Activated gamma-delta T cell (primary cell): Measurements from ENCODE around the gene TMC2.

ENCODE experiments used
- DNase-seq: peaks from one replicate; lab custom pipeline; 2025; lab: John Stamatoyannopoulos, UW

TMC2 gene

GRCh38 chr20:2585811-2586210, 49.4 kb downstream of the TMC2 start:
- DNase-seq: no peak

- no peak for DNase-seq
Measured at GRCh38 chr20:2593756-2594155, 57.4 kb downstream of the TMC2 start.

GRCh38 chr20:2595076-2595475, 58.7 kb downstream of the TMC2 start:
- no peak for DNase-seq

- no peak for DNase-seq
Measured at GRCh38 chr20:2596673-2597279, 60.4 kb downstream of the TMC2 start.

- no peak for DNase-seq
Measured at GRCh38 chr20:2599288-2600006, 63.1 kb downstream of the TMC2 start.

GRCh38 chr20:2602046-2602735, 65.8 kb downstream of the TMC2 start:
- DNase-seq: no peak

GRCh38 chr20:2602746-2603145, 66.4 kb downstream of the TMC2 start:
- DNase-seq: no peak

GRCh38 chr20:2603816-2604505, 67.6 kb downstream of the TMC2 start:
- DNase-seq: no peak

GRCh38 chr20:2604506-2604835, 68.1 kb downstream of the TMC2 start:
- DNase-seq: no peak

GRCh38 chr20:2606507-2607006, 70.2 kb downstream of the TMC2 start:
- DNase-seq: no peak

- no peak for DNase-seq
Measured at GRCh38 chr20:2610326-2610725, 74.0 kb downstream of the TMC2 start.

- no peak for DNase-seq
Measured at GRCh38 chr20:2610941-2611720, 74.8 kb downstream of the TMC2 start.

GRCh38 chr20:2612073-2612472, 75.7 kb downstream of the TMC2 start:
- no peak for DNase-seq

GRCh38 chr20:2616634-2617033, 80.3 kb downstream of the TMC2 start:
- DNase-seq: no peak

GRCh38 chr20:2617099-2617714, 80.8 kb downstream of the TMC2 start:
- no peak for DNase-seq

- DNase-seq: no peak
Measured at GRCh38 chr20:2618815-2619214, 82.4 kb downstream of the TMC2 start.

GRCh38 chr20:2619337-2619736, 83.0 kb downstream of the TMC2 start:
- no peak for DNase-seq

- no peak for DNase-seq
Measured at GRCh38 chr20:2619961-2620595, 83.7 kb downstream of the TMC2 start.

- DNase-seq: no peak
Measured at GRCh38 chr20:2624190-2624589, 87.8 kb downstream of the TMC2 start.

GRCh38 chr20:2625062-2625461, 88.7 kb downstream of the TMC2 start:
- no peak for DNase-seq
